GM12878 (cell line): ENCODE measurements around the gene RCC1.

ENCODE experiments used
- ASH2L ChIP-seq: fragments of 300-600, 200-600 bp; sonication (generic); IDR thresholded peaks from 2 replicates; pipeline ENCODE4 v1.6.1; 2017; ENCODE audit warnings: low read depth, mild to moderate bottlenecking, borderline replicate concordance
- ATF7 ChIP-seq: fragments of 450-650 bp; IDR thresholded peaks from 2 replicates; pipeline ENCODE4 v1.6.1; 2016; ENCODE audit warnings: low read depth, mild to moderate bottlenecking
- CTCF ChIP-seq, 3 experiments: IDR thresholded peaks in 2 of 3; conservative IDR thresholded peaks in 1 of 3; 2 replicates each; pipeline ENCODE4 v1.5.1; 2011; ENCODE audit warnings: low read depth in 3 of 3, low read length in 3 of 3, mild to moderate bottlenecking in 3 of 3, control low read depth in 2 of 3, moderate library complexity in 2 of 3, inconsistent platforms in 1 of 3, mixed read lengths in 1 of 3; ENCODE audit not compliant: control insufficient read depth in 2 of 3, insufficient read depth in 1 of 3; ENCODE audit errors: extremely low read depth in 1 of 3
- ESRRA ChIP-seq: IDR thresholded peaks from 2 replicates; pipeline ENCODE4 v1.6.1; 2012; ENCODE audit warnings: mild to moderate bottlenecking, low read length, improper control_type of control experiment
- FOXM1 ChIP-seq: IDR thresholded peaks from 2 replicates; pipeline ENCODE4 v1.6.1; 2012; ENCODE audit warnings: low read depth, mild to moderate bottlenecking, inconsistent platforms, low read length, moderate library complexity
- RCOR1 ChIP-seq: conservative IDR thresholded peaks from 2 replicates; pipeline ENCODE4 v1.6.1; 2012; ENCODE audit warnings: low read depth, low read length, improper control_type of control experiment
- REST ChIP-seq: IDR thresholded peaks from 2 replicates; pipeline ENCODE4 v1.6.1; 2012; ENCODE audit warnings: mild to moderate bottlenecking, low read depth, low read length
- TAF1 ChIP-seq: IDR thresholded peaks from 2 replicates; pipeline ENCODE4 v1.6.1; 2011; ENCODE audit warnings: mild to moderate bottlenecking, low read depth, low read length, borderline replicate concordance
- USF2 ChIP-seq: IDR thresholded peaks from 2 replicates; pipeline ENCODE4 v1.6.1; 2011; ENCODE audit warnings: low read depth, low read length, improper control_type of control experiment, borderline replicate concordance
- ZBTB4 ChIP-seq: fragments of 450-650 bp; formaldehyde crosslinking; IDR thresholded peaks from 2 replicates; pipeline ENCODE4 v1.4.0; 2022; ENCODE audit warnings: mild to moderate bottlenecking, moderate library complexity

GRCh38 chr1:28470146-28470545 lies 35.7 kb upstream of the RCC1 start:
- TF ChIP-seq ZBTB4 (CRISPR knock-in tag) (no peak), ESRRA (no peak), CTCF (IDR thresholded peaks at IDR 0.05 in 2 of 3, conservative IDR thresholded peaks at IDR 0.05 in 1 of 3; ENCODE audit: control insufficient read depth in 2 of 3, extremely low read depth in 1 of 3, insufficient read depth in 1 of 3, low read depth in 3 of 3, low read length in 3 of 3) (no peak), ASH2L (no peak), USF2 (no peak), FOXM1 (no peak), ATF7 (no peak), RCOR1 (no peak), REST (no peak), TAF1 (no peak)
